GM12873 (cell line): ENCODE data around the gene LARGE1.

ENCODE experiments used
- TF ChIP-seq, protein P1 (sequence below): IDR thresholded peaks from 2 replicates; pipeline ENCODE4 v1.5.1; 2012; ENCODE audit warnings: low read depth, mild to moderate bottlenecking, moderate library complexity, low read length, control low read depth; ENCODE audit not compliant: insufficient read depth; ENCODE audit errors: missing control alignments

Gene LARGE1

DNA sequence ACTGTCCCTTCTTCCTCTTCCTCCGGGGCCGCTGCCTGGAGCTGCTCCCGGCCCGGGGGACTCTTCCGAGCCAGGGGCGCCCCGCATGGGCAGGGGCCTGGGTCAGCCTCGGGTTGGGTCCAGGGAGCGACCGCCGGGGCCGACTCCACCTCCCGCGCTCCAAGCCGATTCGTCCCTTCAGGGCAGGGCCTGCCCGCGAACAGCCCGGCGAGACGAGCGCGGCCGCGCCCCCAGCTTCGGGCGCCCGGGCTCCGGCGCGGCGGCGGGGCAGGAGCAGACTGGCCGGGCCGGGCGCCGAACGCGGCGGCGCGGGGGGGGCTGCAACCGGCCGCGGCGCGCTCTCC is at the start of gene LARGE1:
LARGE1 (minus strand) TSS at position 280 of the 344 bp plus-strand sequence.
- TF ChIP-seq, protein P1, sequence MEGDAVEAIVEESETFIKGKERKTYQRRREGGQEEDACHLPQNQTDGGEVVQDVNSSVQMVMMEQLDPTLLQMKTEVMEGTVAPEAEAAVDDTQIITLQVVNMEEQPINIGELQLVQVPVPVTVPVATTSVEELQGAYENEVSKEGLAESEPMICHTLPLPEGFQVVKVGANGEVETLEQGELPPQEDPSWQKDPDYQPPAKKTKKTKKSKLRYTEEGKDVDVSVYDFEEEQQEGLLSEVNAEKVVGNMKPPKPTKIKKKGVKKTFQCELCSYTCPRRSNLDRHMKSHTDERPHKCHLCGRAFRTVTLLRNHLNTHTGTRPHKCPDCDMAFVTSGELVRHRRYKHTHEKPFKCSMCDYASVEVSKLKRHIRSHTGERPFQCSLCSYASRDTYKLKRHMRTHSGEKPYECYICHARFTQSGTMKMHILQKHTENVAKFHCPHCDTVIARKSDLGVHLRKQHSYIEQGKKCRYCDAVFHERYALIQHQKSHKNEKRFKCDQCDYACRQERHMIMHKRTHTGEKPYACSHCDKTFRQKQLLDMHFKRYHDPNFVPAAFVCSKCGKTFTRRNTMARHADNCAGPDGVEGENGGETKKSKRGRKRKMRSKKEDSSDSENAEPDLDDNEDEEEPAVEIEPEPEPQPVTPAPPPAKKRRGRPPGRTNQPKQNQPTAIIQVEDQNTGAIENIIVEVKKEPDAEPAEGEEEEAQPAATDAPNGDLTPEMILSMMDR: no peak

DNA sequence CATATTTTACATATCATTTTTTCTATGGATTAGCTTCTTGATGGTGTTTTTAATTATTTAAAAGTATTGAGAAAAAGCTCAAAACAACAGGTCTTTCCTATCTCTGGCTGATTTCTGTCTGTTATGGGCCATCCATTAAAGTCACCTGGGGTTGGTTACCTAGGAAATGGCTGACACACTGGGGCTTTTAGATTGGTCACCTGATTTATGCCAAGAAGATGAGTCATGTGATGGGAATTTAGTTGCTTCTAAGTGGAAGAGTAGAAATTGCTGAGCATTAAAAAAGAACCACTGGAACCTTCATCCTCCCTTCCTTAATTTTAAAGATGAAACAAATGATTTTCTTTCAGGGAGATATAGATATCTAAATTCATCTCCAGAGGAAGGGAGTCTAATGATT is 48.8 kb upstream of the LARGE1 start:
- TF ChIP-seq, protein P1: no peak

DNA sequence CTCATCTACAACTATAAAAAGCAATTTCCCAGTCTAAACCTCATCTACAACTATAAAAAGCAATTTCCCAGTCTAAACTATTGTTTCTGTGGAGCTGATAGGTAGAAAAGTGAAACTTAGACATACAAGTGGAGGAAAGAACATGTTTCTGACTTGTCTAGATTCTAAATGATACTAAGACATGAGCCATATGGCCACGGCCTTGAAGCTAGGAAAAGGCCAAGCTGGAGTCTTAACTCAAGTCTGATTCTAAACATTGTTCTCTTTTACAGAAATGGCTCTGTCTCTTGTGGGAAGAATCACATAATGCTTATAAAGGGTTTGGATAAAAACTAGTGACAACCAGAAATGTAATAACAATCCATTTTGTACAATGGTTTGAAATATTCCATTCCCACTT is 43.8 kb upstream of the LARGE1 start:
- TF ChIP-seq, protein P1: no peak

DNA sequence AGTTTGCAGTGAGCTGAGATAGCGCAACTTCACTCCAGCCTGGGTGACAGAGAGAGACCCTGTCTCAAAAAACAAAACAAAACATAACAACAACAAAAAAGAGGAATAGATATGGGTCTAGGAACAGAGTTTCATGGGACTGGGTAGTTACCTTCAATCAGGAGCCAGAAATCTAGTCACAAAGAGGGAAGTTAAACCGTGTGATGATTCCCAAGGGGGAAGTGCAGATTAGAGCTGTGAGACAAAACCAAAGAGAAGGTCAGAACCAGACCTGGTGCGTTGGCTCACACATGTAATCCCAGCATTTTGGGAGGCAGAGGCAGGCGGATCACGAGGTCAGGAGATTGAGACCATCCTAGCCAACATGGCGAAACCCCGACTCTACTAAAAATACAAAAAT is 42.1 kb upstream of the LARGE1 start:
- TF ChIP-seq, protein P1: no peak

DNA sequence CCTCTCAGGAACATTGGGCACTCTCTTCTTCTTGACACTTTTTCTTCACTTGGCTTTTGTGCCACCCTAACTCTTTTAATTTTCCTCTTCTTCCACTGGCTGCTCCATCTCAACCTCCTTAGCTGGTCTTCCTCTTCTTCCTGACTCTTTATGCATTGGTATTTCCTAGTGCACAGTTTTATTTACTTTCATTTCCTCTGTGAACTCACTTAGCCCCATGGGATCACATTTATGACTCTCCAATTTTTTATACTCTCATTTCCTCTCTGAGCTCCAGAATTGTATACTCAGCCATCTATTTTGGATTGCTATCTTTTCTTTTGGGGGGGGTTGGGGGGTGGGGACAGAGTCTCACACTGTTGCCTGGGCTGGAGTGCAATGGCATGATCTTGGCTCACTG is 38.5 kb upstream of the LARGE1 start:
- TF ChIP-seq, protein P1: no peak

DNA sequence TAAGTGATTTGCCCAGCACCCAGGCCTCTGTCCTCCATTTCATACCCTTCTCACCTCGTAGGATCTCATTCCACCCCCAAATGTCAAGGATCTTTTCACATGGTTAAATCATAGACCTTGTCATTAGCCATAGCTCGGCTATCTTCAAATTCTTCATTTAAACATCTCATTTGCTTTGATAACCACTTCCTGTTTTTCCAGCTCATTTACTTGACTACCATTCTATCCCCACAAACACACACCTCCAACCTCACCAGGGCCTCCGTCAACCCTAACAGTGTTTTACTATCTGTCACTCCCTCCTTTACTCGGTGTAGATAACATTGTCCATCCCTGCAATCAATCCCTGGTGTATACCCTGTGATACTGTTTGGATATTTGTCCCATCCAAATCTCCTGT is 36.8 kb upstream of the LARGE1 start:
- TF ChIP-seq, protein P1: no peak

DNA sequence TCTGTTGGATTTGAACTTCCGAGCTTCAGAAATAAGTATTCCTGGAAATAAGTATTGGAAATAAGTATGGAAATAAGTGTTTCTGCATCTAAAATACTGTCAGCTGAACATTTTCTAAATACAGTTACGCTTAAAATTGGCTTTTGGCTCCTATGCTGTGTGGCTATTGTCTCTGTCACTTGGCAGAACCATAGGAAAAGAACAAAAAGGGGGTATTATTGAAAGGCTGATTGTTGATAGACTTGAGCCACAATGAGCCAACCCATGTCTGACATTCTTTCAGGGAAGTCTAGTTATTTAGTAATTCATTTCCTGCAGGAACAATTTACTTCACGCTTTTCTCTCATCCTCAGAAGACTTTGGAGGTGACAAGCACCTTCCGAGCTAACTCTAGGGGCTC is 32.5 kb upstream of the LARGE1 start:
- TF ChIP-seq, protein P1: no peak
